HepG2 (cell line): ENCODE data around the gene DCST2. TPM values are rescaled to one million over a fixed set of nuclear protein-coding genes. Genes with fewer than 3 reads are reported as not detected.

Source experiments
- HOXA3 ChIP-seq: sonication (generic); formaldehyde crosslinking; IDR thresholded peaks from 2 replicates; pipeline ENCODE4 v1.5.0; 2020; ENCODE audit warnings: missing genetic modification reagents
- MIXL1 ChIP-seq: IDR thresholded peaks from 2 replicates; pipeline ENCODE4 v1.6.1; 2016
- NFKBIZ ChIP-seq: IDR thresholded peaks from 2 replicates; pipeline ENCODE4 v1.6.1; 2018; ENCODE audit warnings: missing genetic modification reagents, missing compliant biosample characterization
- ZNF354B ChIP-seq: sonication (generic); formaldehyde crosslinking; IDR thresholded peaks from 2 replicates; pipeline ENCODE4 v1.8.0; 2022; ENCODE audit warnings: mild to moderate bottlenecking, missing genetic modification reagents
- ZNF430 ChIP-seq: sonication (generic); formaldehyde crosslinking; IDR thresholded peaks from 2 replicates; pipeline ENCODE4 v1.9.0; 2021; ENCODE audit warnings: mild to moderate bottlenecking, missing genetic modification reagents
- polyA plus RNA-seq, 8 experiments: library from polyadenylated mRNA; depleted of rRNA in 3 of 8; stranded (reverse) in 7 of 8; unstranded in 1 of 8; fragments of >200 nt; fragmentation: Illumina TruSeq in 4 of 8; extraction: Trizol in 4 of 8; gene quantifications; 2 replicates each; pipeline versions ENCODE4 v1.2.1 to v1.2.3, GENCODE V29; 2011 to 2016; ENCODE audit warnings: low read depth in 4 of 8, missing spikeins in 1 of 8, mixed read lengths in 1 of 8; ENCODE audit not compliant: insufficient read depth in 1 of 8
- total RNA-seq, 5 experiments: library from RNA; depleted of rRNA; stranded (reverse); fragments of >200 nt; fragmentation: Illumina TruSeq; extraction: Trizol; gene quantifications; 2 replicates each; pipeline ENCODE4 v1.2.3, GENCODE V29; 2016; ENCODE audit warnings: low read depth in 1 of 5
- TF ChIP-seq, protein P1 (sequence below): sonication (generic); formaldehyde crosslinking; IDR thresholded peaks from 2 replicates; pipeline ENCODE4 v1.4.0; 2020; ENCODE audit warnings: missing genetic modification reagents
- TF ChIP-seq, protein P2 (sequence below): sonication (generic); formaldehyde crosslinking; conservative IDR thresholded peaks from 2 replicates; pipeline ENCODE4 v1.8.0; 2022; ENCODE audit warnings: mild to moderate bottlenecking, moderate library complexity, missing genetic modification reagents
- TF ChIP-seq, protein P3 (sequence below): sonication (generic); formaldehyde crosslinking; IDR thresholded peaks from 2 replicates; pipeline ENCODE4 v1.4.0; 2020; ENCODE audit warnings: missing genetic modification reagents
- TF ChIP-seq, protein P4 (sequence below), 2 experiments: sonication (generic) in 1 of 2; formaldehyde crosslinking in 1 of 2; IDR thresholded peaks; 2 replicates each; pipeline versions ENCODE4 v1.4.0 to v1.6.1; 2018 to 2020; ENCODE audit warnings: missing genetic modification reagents in 2 of 2, borderline replicate concordance in 1 of 2, low read depth in 1 of 2, mild to moderate bottlenecking in 1 of 2, missing biosample characterization in 1 of 2

The DCST2 gene
- total and polyA plus RNA-seq, 2 of the 13 experiments (the other 11 are each of a cell fraction or from before 2014, with no cell fraction given) = 0.74 TPM; not detected in 1

DNA sequence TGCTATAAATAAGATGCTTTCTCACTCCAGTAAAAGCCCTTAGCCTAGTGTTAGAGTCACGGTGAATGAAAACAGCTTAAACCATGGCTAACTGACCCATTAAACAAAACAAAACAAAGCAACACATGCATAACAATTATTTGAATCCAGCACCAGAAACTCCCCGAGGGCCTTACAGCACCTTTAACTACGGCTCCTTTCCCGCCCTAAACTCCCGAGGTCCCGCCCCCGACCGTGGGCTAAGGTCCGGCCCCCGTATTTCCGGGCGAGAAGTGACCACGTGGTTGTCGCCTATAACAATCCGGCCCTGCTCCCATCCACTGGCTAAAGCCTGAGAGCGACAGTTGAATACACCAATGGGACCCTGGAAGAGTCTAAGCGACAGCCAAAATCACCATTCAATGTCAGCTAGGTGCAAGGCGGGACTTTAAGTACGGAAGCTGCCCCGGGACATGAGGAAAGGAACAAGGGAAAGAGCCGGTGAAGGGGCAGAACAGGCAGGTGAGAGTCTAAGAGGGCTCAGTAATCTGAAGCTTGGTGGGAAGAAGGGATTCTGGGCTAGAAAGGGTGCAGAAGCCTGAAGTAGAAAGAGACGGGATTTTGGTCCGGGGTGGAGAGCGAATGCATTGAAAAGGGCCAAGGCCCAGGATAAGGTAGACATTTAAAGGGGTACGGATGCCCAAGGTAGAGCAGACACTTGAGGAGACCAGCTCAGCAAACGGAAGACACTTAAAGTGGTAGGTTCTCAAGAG lies 50.5 kb downstream of the DCST2 start, which contains the start of gene FLAD1 (continued):
- TF ChIP-seq, protein P1, sequence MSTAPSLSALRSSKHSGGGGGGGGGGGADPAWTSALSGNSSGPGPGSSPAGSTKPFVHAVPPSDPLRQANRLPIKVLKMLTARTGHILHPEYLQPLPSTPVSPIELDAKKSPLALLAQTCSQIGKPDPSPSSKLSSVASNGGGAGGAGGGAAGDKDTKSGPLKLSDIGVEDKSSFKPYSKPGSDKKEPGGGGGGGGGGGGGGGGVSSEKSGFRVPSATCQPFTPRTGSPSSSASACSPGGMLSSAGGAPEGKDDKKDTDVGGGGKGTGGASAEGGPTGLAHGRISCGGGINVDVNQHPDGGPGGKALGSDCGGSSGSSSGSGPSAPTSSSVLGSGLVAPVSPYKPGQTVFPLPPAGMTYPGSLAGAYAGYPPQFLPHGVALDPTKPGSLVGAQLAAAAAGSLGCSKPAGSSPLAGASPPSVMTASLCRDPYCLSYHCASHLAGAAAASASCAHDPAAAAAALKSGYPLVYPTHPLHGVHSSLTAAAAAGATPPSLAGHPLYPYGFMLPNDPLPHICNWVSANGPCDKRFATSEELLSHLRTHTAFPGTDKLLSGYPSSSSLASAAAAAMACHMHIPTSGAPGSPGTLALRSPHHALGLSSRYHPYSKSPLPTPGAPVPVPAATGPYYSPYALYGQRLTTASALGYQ (CRISPR knock-in tag) = no peak
- TF ChIP-seq, protein P2, sequence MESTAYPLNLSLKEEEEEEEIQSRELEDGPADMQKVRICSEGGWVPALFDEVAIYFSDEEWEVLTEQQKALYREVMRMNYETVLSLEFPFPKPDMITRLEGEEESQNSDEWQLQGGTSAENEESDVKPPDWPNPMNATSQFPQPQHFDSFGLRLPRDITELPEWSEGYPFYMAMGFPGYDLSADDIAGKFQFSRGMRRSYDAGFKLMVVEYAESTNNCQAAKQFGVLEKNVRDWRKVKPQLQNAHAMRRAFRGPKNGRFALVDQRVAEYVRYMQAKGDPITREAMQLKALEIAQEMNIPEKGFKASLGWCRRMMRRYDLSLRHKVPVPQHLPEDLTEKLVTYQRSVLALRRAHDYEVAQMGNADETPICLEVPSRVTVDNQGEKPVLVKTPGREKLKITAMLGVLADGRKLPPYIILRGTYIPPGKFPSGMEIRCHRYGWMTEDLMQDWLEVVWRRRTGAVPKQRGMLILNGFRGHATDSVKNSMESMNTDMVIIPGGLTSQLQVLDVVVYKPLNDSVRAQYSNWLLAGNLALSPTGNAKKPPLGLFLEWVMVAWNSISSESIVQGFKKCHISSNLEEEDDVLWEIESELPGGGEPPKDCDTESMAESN = 0 out of 2 replicates have a peak, but pooled peaks have one; percentile 53
- peak; percentile 26; the same call in 1 of the 2 replicates for TF ChIP-seq HOXA3
- 0 out of 2 replicates have a peak, but pooled peaks have one; percentile 44 for TF ChIP-seq ZNF354B (CRISPR knock-in tag)
- peak; percentile 51; the same call in 1 of the 2 replicates for TF ChIP-seq MIXL1 (CRISPR knock-in tag)
- TF ChIP-seq, protein P3, sequence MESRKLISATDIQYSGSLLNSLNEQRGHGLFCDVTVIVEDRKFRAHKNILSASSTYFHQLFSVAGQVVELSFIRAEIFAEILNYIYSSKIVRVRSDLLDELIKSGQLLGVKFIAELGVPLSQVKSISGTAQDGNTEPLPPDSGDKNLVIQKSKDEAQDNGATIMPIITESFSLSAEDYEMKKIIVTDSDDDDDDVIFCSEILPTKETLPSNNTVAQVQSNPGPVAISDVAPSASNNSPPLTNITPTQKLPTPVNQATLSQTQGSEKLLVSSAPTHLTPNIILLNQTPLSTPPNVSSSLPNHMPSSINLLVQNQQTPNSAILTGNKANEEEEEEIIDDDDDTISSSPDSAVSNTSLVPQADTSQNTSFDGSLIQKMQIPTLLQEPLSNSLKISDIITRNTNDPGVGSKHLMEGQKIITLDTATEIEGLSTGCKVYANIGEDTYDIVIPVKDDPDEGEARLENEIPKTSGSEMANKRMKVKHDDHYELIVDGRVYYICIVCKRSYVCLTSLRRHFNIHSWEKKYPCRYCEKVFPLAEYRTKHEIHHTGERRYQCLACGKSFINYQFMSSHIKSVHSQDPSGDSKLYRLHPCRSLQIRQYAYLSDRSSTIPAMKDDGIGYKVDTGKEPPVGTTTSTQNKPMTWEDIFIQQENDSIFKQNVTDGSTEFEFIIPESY (CRISPR knock-in tag) = no peak
- TF ChIP-seq, protein P4, sequence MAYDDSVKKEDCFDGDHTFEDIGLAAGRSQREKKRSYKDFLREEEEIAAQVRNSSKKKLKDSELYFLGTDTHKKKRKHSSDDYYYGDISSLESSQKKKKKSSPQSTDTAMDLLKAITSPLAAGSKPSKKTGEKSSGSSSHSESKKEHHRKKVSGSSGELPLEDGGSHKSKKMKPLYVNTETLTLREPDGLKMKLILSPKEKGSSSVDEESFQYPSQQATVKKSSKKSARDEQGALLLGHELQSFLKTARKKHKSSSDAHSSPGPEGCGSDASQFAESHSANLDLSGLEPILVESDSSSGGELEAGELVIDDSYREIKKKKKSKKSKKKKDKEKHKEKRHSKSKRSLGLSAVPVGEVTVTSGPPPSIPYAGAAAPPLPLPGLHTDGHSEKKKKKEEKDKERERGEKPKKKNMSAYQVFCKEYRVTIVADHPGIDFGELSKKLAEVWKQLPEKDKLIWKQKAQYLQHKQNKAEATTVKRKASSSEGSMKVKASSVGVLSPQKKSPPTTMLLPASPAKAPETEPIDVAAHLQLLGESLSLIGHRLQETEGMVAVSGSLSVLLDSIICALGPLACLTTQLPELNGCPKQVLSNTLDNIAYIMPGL (CRISPR knock-in tag; IDR thresholded peaks at IDR 0.05; ENCODE audit: borderline replicate concordance in 1 of 2, low read depth in 1 of 2) = 0 out of 4 replicates have a peak, but pooled peaks of 1 of the 2 experiments have one; percentile 25
- TF ChIP-seq ZNF430 (CRISPR knock-in tag) = 0 out of 2 replicates have a peak, but pooled peaks have one; percentile 20
- TF ChIP-seq NFKBIZ (CRISPR knock-in tag) = peak; percentile 84; the same call in 1 of the 2 replicates
